Transverse colon (tissue), 4 donors: ENCODE results near the gene MCC. TPM values are rescaled to one million over a fixed set of nuclear protein-coding genes. Genes with fewer than 3 reads are reported as not detected.

ENCODE experiments used
- DNase-seq: peaks from one replicate; pipeline ENCODE4 v3.0.0-alpha.2; 2019
- H3K27ac ChIP-seq, 4 donors: fragments of 200-600 bp; sonication (generic); 2 replicates each; pipeline ENCODE4 v1.5.1; 2016 to 2018; ENCODE audit warnings: inconsistent platforms in 4 of 4
- H3K27me3 ChIP-seq: fragments of 200-600 bp; sonication (generic); 2 replicates; pipeline ENCODE4 v1.5.1; 2017; ENCODE audit warnings: inconsistent platforms
- H3K36me3 ChIP-seq, 4 donors: fragments of 200-600 bp; sonication (generic); 2 replicates each; pipeline ENCODE4 v1.5.1; 2017 to 2019; ENCODE audit warnings: inconsistent platforms in 4 of 4
- H3K4me1 ChIP-seq, 4 donors: fragments of 200-600 bp; sonication (generic); 2 replicates each; pipeline ENCODE4 v1.5.1; 2017 to 2020; ENCODE audit warnings: inconsistent platforms in 4 of 4
- H3K4me3 ChIP-seq, 4 donors: fragments of 200-600 bp; sonication (generic); 1 replicate in 1 of 4; 2 replicates in 3 of 4; pipeline versions ENCODE4 v1.5.1 to v1.6.1; 2017 to 2019; ENCODE audit warnings: inconsistent platforms in 4 of 4
- H3K9me3 ChIP-seq, 2 donors: fragments of 200-600 bp; sonication (generic); 2 replicates each; pipeline ENCODE4 v1.5.1; 2017 to 2019; ENCODE audit warnings: inconsistent platforms in 2 of 2
- EP300 ChIP-seq: sonication (generic); formaldehyde crosslinking; IDR thresholded peaks from one replicate; pipeline ENCODE4 v1.6.1; 2017; ENCODE audit warnings: antibody characterized with exemption, low read depth
- POLR2A ChIP-seq: fragments of 450-650 bp; IDR thresholded peaks from one replicate; pipeline ENCODE4 v1.6.1; 2016; ENCODE audit warnings: antibody characterized with exemption, mild to moderate bottlenecking, moderate library complexity
- POLR2AphosphoS5 ChIP-seq, 3 donors: sonication (generic); formaldehyde crosslinking; IDR thresholded peaks; one replicate each; pipeline ENCODE4 v1.6.1; 2016; ENCODE audit warnings: antibody characterized with exemption in 3 of 3
- WGBS, 2 donors: methylation state at CpG; one replicate each; pipeline ENCODE4 v1.1.5; 2018; ENCODE audit warnings: low coverage in 1 of 2; 5-methylcytosine and 5-hydroxymethylcytosine counted together
- in situ Hi-C, 4 donors: fragments of 200-750 bp; cut with MboI; loops; one replicate each; pipeline versions ENCODE4 v1.15.0 to v1.15.1; 2017; ENCODE audit warnings: low sequenced_read_pairs in 3 of 4, low pct_ligation_motif_present in 1 of 4, low pct_unique_long_range_greater_than_20kb in 1 of 4
- intact Hi-C: fragments of 100-400 bp; cut with DNase I; formaldehyde crosslinking; loops from one replicate; pipeline ENCODE4 v1.15.1; 2023; ENCODE audit warnings: low total_unique reads
- total RNA-seq, 4 donors: library from RNA; depleted of rRNA; stranded (reverse); fragments of >200 nt; gene quantifications; one replicate each; pipeline ENCODE4 v1.1.0, GENCODE V29; 2016
- TF ChIP-seq, protein P1 (sequence below), 5 experiments: fragments of 200-600 bp in 3 of 5; fragments of 450-650 bp in 2 of 5; sonication (generic) in 3 of 5; IDR thresholded peaks; 1 replicate in 2 of 5; 2 replicates in 3 of 5; pipeline ENCODE4 v1.5.1; 2016 to 2017; ENCODE audit warnings: antibody characterized with exemption in 5 of 5, inconsistent platforms in 3 of 5, mild to moderate bottlenecking in 2 of 5, moderate library complexity in 1 of 5

MCC gene
- total RNA-seq, 4 donors from 2014 or later: 2.6 to 28.4 (median 16.4) TPM

- TF ChIP-seq, protein P1, sequence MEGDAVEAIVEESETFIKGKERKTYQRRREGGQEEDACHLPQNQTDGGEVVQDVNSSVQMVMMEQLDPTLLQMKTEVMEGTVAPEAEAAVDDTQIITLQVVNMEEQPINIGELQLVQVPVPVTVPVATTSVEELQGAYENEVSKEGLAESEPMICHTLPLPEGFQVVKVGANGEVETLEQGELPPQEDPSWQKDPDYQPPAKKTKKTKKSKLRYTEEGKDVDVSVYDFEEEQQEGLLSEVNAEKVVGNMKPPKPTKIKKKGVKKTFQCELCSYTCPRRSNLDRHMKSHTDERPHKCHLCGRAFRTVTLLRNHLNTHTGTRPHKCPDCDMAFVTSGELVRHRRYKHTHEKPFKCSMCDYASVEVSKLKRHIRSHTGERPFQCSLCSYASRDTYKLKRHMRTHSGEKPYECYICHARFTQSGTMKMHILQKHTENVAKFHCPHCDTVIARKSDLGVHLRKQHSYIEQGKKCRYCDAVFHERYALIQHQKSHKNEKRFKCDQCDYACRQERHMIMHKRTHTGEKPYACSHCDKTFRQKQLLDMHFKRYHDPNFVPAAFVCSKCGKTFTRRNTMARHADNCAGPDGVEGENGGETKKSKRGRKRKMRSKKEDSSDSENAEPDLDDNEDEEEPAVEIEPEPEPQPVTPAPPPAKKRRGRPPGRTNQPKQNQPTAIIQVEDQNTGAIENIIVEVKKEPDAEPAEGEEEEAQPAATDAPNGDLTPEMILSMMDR (IDR thresholded peaks at IDR 0.05): no peak
- TF ChIP-seq EP300: no peak
- TF ChIP-seq POLR2A: no peak
- 53% methylated on average over 3 of the region's 3 CpGs; no CpG with 5 or more reads in 1 of the 2 donors for WGBS, 2 donors
- H3K27ac ChIP-seq: no peak overlapping the region
- peak overlapping the region in 1 of 4 donors; percentile 79 for H3K4me3 ChIP-seq
- H3K9me3 ChIP-seq: no peaks in the 10 kb centered on the region
- peaks cover 18% of the 10 kb centered on the region for H3K27me3 ChIP-seq
- no peak for DNase-seq
- peaks cover 0 to 16% (median 12%) of the 10 kb centered on the region in 4 donors for H3K4me1 ChIP-seq
- in situ Hi-C loops: no loop called here
- H3K36me3 ChIP-seq: no peaks in the 10 kb centered on the region
- intact Hi-C loops: no loop called here
These were observed 195.8 kb downstream of the MCC start for GRCh38 chr5:113292462-113292861.

DNA sequence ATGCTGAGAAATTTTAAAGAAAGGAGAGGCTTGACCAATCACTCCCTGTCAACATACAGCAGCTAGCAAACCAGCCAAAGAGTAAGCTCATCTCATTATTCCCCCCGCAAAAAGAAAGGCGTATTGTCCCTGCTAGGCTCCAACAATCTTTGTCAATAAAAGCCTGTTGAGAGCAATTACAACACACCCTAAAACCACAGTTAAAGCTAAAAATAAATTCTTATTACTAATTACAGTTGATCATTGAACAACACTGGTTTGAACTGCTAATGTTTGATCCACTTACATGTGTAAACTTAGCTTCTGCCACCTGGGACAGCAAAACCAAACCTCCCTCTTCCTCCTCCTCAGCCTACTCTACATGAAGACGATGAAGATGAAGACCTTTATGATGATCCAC, 204.7 kb downstream of the MCC start:
- 84 to 87% methylated on average over 3 of the region's 3 CpGs for WGBS, 2 donors
- in situ Hi-C loops (no loop called here), intact Hi-C loops (no loop called here)
- no peak for DNase-seq
- H3K36me3 ChIP-seq: no peaks in the 10 kb centered on the region
- H3K27ac ChIP-seq: no peak overlapping the region
- peaks cover 0 to 10% (median 2%) of the 10 kb centered on the region in 4 donors for H3K4me1 ChIP-seq
- no peaks in the 10 kb centered on the region for H3K27me3 ChIP-seq
- no peak for TF ChIP-seq POLR2AphosphoS5 (IDR thresholded peaks at IDR 0.05)
- TF ChIP-seq, protein P1 (IDR thresholded peaks at IDR 0.05): no peak
- no peak overlapping the region for H3K4me3 ChIP-seq
- no peaks in the 10 kb centered on the region for H3K9me3 ChIP-seq

GRCh38 chr5:113282472-113282871, 205.8 kb downstream of the MCC start:
- Histone ChIP-seq H3K4me1 (peaks cover 0 to 10% (median 2%) of the 10 kb centered on the region in 4 donors), H3K9me3 (no peaks in the 10 kb centered on the region), H3K27ac (no peak overlapping the region), H3K4me3 (no peak overlapping the region), H3K27me3 (no peaks in the 10 kb centered on the region), H3K36me3 (no peaks in the 10 kb centered on the region)
- no peak for DNase-seq
- WGBS, 2 donors: 77 to 80% methylated on average over 2 of the region's 2 CpGs
- in situ Hi-C loops (no loop called here), intact Hi-C loops (no loop called here)
- TF ChIP-seq POLR2AphosphoS5 (IDR thresholded peaks at IDR 0.05): no peak

DNA sequence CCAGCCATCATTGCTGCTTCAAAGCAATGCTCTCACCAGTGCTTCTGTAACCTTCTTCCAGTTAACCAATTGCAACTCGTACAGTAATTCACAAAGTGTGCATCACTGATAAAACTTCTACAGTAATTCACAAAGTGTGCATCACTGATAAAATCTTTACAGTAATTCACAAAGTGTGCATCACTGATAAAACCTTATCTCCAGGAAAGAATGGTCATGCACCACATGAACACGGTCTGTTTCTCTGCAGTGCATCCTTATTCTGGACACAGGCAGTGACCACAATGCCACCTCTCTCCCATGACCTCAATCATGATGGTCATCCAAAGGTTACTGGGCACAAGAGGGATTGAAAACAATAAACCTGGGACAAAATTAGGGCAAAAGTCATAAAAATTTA, 207.1 kb downstream of the MCC start:
- in situ Hi-C loops: no loop called here
- 73 to 80% methylated on average over 2 of the region's 2 CpGs for WGBS, 2 donors
- H3K27me3 ChIP-seq: no peaks in the 10 kb centered on the region

More for the DNA sequence above, 207.1 kb downstream of the MCC start:
- Histone ChIP-seq H3K27ac (no peak overlapping the region), H3K4me1 (peaks cover 0 to 10% (median 2%) of the 10 kb centered on the region in 4 donors), H3K36me3 (no peaks in the 10 kb centered on the region), H3K4me3 (no peak overlapping the region), H3K9me3 (no peaks in the 10 kb centered on the region)
- no peak for DNase-seq
- intact Hi-C loops: no loop called here
- TF ChIP-seq POLR2AphosphoS5 (IDR thresholded peaks at IDR 0.05) (no peak), POLR2A (no peak), EP300 (no peak)
- TF ChIP-seq, protein P1 (IDR thresholded peaks at IDR 0.05): no peak
